HL-60 (cell line): ENCODE data around the gene LRRC4B.
"Not testable (repeated sequence)": the region's sequence is repeated elsewhere in the genome, so short reads cannot be mapped to it uniquely, and the experiment has no call there.

Source experiments
- DNase-seq, 2 experiments: peaks; one replicate each; pipeline ENCODE4 v3.0.0-alpha.2; 2010 to 2020; ENCODE audit warnings: low read depth in 1 of 2, low spot score in 1 of 2
- H3K27ac ChIP-seq: fragments of 250-450 bp; sonication (Bioruptor Pico); replicated peaks from 2 replicates; pipeline ENCODE4 v1.5.1; 2020; ENCODE audit warnings: mild to moderate bottlenecking, moderate library complexity
- H3K27me3 ChIP-seq: fragments of 250-450 bp; sonication (Bioruptor Pico); 2 replicates; pipeline ENCODE4 v1.5.1; 2021; ENCODE audit warnings: mild to moderate bottlenecking, moderate library complexity; ENCODE audit not compliant: insufficient read depth, poor library complexity, severe bottlenecking
- H3K4me3 ChIP-seq: replicated peaks from 2 replicates; pipeline ENCODE4 v1.5.1; 2011; ENCODE audit warnings: mild to moderate bottlenecking, control low read depth, low read length; ENCODE audit not compliant: insufficient read depth
- CTCF ChIP-seq: IDR thresholded peaks from one replicate; pipeline ENCODE4 v1.5.1; 2011; ENCODE audit warnings: low read length, control low read depth, inconsistent platforms; ENCODE audit not compliant: insufficient read depth
- GABPA ChIP-seq: IDR thresholded peaks from 2 replicates; pipeline ENCODE4 v1.6.1; 2012; ENCODE audit warnings: low read depth
- POLR2AphosphoS5 ChIP-seq: IDR thresholded peaks from 2 replicates; pipeline ENCODE4 v1.6.1; 2012; ENCODE audit warnings: low read depth
- REST ChIP-seq: IDR thresholded peaks from 2 replicates; pipeline ENCODE4 v1.6.1; 2012; ENCODE audit warnings: low read depth; ENCODE audit not compliant: insufficient replicate concordance
- SPI1 ChIP-seq: IDR thresholded peaks from 2 replicates; pipeline ENCODE4 v1.6.1; 2012; ENCODE audit warnings: low read depth, mild to moderate bottlenecking, borderline replicate concordance

Gene LRRC4B

GRCh38 chr19:50532952-50533351, 35.3 kb downstream of the LRRC4B start:
- Histone ChIP-seq H3K4me3 (no peak overlapping the region), H3K27ac (no peak overlapping the region), H3K27me3 (no peaks in the 10 kb centered on the region)
- TF ChIP-seq POLR2AphosphoS5: no peak
- no peak for TF ChIP-seq SPI1
- no peak for TF ChIP-seq GABPA
- no peak for DNase-seq

- Histone ChIP-seq H3K27ac (no peak overlapping the region), H3K27me3 (peaks cover 1% of the 10 kb centered on the region), H3K4me3 (no peak overlapping the region)
- no peak for TF ChIP-seq REST
- TF ChIP-seq SPI1: no peak
- DNase-seq: no peak
These were observed 37.0 kb downstream of the LRRC4B start for GRCh38 chr19:50531171-50531612.

DNA sequence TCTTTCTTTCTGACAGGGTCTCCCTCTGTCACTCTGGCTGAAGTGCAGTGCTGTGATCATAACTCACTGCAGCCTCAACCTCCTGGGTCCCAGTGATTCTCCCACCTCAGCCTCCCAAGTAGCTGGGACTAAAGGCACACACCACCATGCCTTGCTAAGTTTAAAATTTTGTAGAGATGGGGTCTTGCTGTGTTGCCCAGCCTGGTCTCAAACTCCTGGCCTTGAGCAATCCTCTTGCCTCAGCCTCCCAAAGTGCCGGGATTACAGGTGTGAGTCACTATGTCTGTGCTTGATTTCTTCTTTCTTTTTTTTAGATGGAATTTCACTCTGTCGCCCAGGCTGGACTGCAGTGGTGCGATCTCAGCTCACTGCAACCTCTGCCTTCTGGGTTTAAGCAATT, 40.2 kb downstream of the LRRC4B start:
- not testable (repeated sequence) for H3K4me3 ChIP-seq, H3K27me3 ChIP-seq, H3K27ac ChIP-seq, DNase-seq

DNA sequence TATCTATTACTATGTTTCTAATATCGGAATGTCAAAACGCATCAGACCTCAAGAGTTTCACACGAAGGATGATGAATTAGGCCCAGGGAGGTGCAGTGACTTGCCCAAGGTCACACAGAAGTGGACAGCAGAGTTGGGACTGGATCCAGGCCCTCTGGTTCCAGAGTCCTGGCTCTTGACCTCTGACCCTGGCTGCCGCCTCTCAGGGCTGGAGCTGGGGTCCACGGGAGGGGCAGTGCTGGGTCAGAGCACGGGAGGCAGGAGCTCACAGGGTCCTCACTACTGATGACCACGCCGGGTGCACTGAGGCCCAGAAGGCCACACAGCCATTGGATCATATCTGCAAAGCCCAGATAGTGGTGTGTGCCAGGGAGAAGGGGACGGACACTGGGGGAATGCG, 45.4 kb downstream of the LRRC4B start:
- Histone ChIP-seq H3K27ac (no peak overlapping the region), H3K4me3 (no peak overlapping the region), H3K27me3 (peaks cover 2% of the 10 kb centered on the region)
- TF ChIP-seq GABPA: no peak
- TF ChIP-seq SPI1: no peak
- TF ChIP-seq REST: no peak
- no peak for TF ChIP-seq CTCF
- no peak for TF ChIP-seq POLR2AphosphoS5
- DNase-seq: no peak

DNA sequence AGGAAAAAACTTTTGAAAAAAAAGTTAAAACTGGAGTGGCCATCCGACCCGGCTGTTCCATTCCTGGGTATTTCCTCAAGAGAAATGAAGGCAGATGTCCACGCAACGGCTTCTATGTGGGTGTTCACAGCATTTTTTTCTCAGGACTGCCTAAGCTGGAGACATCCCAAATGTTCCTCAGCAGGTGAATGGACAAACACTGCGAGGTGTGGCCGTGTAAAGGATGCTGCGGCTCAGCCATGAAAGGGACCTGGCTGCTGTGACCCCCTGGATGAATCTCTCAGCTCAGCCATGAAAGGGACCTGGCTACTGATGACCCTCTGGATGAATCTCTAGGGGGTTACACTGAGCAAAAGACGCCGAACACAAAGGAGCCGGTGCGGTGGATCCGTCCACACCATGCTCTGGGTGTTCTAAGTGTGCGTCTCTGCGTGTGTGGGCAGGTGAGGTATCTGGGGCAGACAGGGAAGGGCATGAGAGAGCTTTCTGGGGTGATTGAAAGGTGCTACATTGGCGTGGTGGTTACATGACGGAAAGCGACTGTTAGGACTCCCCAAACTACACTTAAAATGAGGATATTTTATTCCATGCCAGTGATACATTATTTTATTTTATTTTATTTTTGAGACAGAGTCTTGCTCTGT, 47.3 kb downstream of the LRRC4B start:
- DNase-seq: no peak
- Histone ChIP-seq H3K27ac (no peak overlapping the region), H3K27me3 (peaks cover 2% of the 10 kb centered on the region), H3K4me3 (no peak overlapping the region)
- TF ChIP-seq GABPA: no peak
- no peak for TF ChIP-seq SPI1
- no peak for TF ChIP-seq CTCF
- TF ChIP-seq REST: no peak
- TF ChIP-seq POLR2AphosphoS5: no peak
